Activated CD4-positive, alpha-beta memory T cell treated with anti-CD3 and anti-CD28 coated beads, Interleukin-2, amount 10 ng/mL, durations not matched to agents 7 days and 5 days (primary cell): Measurements from ENCODE around the gene STARD13. TPM values are rescaled to one million over a fixed set of nuclear protein-coding genes. Genes with fewer than 3 reads are reported as not detected.

Experiments
- CTCF ChIA-PET: fragments of 350-600 bp; sonication (Branson Sonifier 250); formaldehyde crosslinking; loops from one replicate; lab custom pipeline; 2021; ENCODE audit warnings: antibody characterized with exemption, inconsistent platforms; lab: Charles Lee
- POLR2A ChIA-PET: fragments of 350-600 bp; sonication (Branson Sonifier 250); formaldehyde crosslinking; loops from one replicate; lab custom pipeline; 2021; ENCODE audit warnings: antibody characterized with exemption; lab: Charles Lee
- DNase-seq: peaks from one replicate; pipeline ENCODE4 v3.0.0-alpha.2; 2020
- H3K27ac Mint-ChIP-seq: one replicate; pipeline ENCODE4 v1.8.0; 2021; ENCODE audit warnings: mild to moderate bottlenecking, mixed read lengths
- H3K27me3 Mint-ChIP-seq: one replicate; pipeline ENCODE4 v1.8.0; 2021; ENCODE audit warnings: mixed read lengths
- H3K36me3 Mint-ChIP-seq: one replicate; pipeline ENCODE4 v1.8.0; 2021; ENCODE audit warnings: low read depth, mixed read lengths
- H3K4me1 Mint-ChIP-seq: one replicate; pipeline ENCODE4 v1.8.0; 2021; ENCODE audit warnings: mixed read lengths
- H3K4me3 Mint-ChIP-seq: one replicate; pipeline ENCODE4 v1.8.0; 2021; ENCODE audit warnings: mild to moderate bottlenecking, mixed read lengths
- H3K9me3 Mint-ChIP-seq: one replicate; pipeline ENCODE4 v1.8.0; 2021; ENCODE audit warnings: mixed read lengths
- total RNA-seq, 2 experiments: library from RNA; stranded (reverse); gene quantifications; one replicate each; pipeline ENCODE4 v1.2.3, GENCODE V29; 2021

STARD13 gene
- total RNA-seq, 2 experiments from 2014 or later = 0.15 to 0.20 TPM

DNA sequence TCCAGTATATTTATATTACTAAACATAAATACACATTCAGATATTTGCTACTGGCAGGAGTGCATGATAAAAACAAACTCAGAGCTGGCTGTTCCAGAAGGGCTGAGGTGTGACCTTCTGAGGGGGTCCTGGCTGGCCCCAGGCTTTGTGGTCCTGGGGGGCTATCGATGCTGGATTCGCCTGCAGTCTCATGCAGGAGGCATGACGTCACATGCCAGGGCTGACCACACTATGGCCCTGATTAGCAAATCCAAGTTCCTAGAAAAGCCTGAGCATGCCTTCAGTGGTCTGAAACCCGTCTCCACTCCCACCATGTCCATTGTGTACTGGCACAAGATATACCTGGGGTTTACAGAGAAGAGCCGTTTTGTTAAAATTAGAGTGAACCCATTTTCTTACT, 171.4 kb downstream of the STARD13 start:
- no peaks in the 10 kb centered on the region for H3K4me1 Mint-ChIP-seq
- no peaks in the 10 kb centered on the region for H3K36me3 Mint-ChIP-seq
- ChIA-PET POLR2A (no interaction called here), CTCF (no interaction called here)
- peaks cover 1% of the 10 kb centered on the region for H3K27me3 Mint-ChIP-seq
- no peak for DNase-seq
- no peak overlapping the region for H3K4me3 Mint-ChIP-seq
- H3K9me3 Mint-ChIP-seq = no peaks in the 10 kb centered on the region
- no peak overlapping the region for H3K27ac Mint-ChIP-seq

DNA sequence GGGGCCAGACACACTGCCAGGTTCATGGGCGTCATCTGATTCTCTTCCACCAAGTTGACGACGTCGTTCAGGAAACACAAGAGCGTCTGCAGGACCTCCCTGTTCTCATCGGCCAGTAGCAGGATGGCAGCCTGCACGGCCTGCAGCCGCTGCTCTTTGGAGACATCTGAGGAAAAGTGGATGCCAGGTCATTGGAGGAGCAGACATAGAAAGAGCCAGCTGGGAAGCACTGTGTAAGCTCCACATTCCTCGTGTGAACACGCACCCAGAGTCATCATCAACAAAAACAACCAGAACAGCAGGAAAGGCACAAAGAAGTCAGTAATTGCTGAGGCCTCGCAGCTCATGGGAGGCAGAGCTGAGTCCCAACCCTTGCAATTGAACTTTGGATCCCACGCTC, 172.8 kb downstream of the STARD13 start:
- DNase-seq = no peak
- no peak overlapping the region for H3K27ac Mint-ChIP-seq
- no peaks in the 10 kb centered on the region for H3K4me1 Mint-ChIP-seq
- no peaks in the 10 kb centered on the region for H3K9me3 Mint-ChIP-seq
- peaks cover 1% of the 10 kb centered on the region for H3K27me3 Mint-ChIP-seq
- H3K36me3 Mint-ChIP-seq = no peaks in the 10 kb centered on the region
- ChIA-PET POLR2A (no interaction called here), CTCF (no interaction called here)
- no peak overlapping the region for H3K4me3 Mint-ChIP-seq

DNA sequence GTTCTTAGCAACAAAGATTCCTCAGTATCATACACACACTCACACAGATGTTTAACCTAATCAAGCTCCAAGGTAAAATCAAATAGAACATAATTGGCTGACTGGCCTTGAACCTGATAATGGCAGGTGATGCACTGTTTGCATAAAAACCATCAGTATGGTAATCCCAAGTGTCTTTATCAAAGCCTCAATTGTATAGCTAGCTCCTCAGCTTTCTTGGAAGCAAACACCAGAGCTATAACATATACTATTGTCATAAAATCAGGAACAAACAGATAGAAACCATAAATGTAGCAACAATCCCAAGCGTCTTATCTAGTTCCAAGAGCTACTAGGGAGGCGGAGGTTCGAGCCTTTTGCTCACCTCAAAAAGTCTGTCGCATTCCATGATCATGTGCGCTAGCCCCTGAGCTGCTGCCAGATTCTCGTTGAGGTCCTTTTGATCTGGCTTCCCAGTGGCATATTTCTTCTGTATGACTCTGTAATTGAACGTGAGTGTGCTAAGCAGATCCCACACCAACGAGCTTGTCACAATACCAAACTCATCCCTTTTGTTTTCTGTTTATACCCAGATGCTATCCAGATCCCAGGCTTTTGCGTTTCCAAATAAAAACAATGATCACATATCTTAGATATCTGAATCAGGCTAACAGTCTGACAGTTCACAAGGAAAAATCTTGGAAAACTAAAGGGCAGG, 174.0 kb downstream of the STARD13 start:
- POLR2A ChIA-PET = no interaction called here
- H3K4me3 Mint-ChIP-seq = no peak overlapping the region
- H3K36me3 Mint-ChIP-seq = no peaks in the 10 kb centered on the region
- H3K9me3 Mint-ChIP-seq = no peaks in the 10 kb centered on the region
- no peak overlapping the region for H3K27ac Mint-ChIP-seq
- CTCF ChIA-PET = no interaction called here
- no peaks in the 10 kb centered on the region for H3K4me1 Mint-ChIP-seq
- peaks cover 1% of the 10 kb centered on the region for H3K27me3 Mint-ChIP-seq
- DNase-seq = no peak

DNA sequence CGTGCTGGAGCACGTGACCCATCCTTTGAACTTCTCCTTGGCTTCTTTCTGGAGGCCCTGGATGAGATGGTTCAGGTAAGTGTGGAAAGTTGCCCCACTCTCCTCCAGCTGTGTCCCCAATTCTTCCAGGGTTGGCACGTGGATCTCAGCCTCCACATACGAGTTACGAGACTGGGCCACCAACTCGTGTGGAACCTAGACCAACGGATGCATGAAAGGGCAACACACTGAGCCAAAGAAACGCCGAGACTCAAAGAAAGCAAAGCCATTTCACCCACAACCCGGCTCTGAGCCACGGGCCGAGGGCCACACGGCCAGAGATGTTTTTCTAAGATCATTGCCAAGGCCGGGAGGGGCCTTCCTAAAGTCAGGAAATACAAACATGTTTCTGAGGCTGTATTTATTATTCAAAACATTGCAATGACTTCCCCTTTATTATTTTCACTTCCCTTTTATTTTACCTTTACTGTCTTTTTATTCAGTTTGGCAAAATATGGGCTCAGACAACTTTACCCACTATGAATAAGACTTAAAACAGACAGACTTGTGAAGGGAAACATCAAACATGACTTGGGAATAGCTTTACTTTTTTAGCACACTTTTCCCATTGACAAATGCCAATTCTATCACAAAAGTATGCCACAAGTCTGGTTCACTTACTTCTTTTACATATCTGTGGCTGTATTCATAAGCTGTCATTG, 174.7 kb downstream of the STARD13 start:
- Mint-ChIP-seq H3K9me3 (no peaks in the 10 kb centered on the region), H3K4me3 (no peak overlapping the region), H3K27me3 (no peaks in the 10 kb centered on the region), H3K36me3 (no peaks in the 10 kb centered on the region), H3K27ac (no peak overlapping the region), H3K4me1 (no peaks in the 10 kb centered on the region)
- DNase-seq = no peak
- ChIA-PET CTCF (no interaction called here), POLR2A (no interaction called here)

DNA sequence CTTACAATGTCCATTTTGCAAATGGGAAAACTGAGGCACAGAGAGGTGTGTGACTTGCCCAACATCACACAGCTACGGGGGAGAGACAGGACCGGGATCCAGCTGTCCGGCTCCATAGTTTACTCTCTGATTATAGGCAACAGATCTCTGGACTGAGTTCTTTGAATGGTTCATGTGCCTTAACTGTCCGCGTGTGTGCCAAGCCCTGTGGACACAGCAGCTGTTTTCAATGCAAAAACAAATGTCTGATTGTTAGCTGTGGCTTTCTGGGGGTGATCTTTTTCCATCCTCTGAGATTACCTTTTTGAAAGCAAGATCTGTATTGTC, 175.2 kb downstream of the STARD13 start:
- H3K27ac Mint-ChIP-seq = no peak overlapping the region
- ChIA-PET CTCF (no interaction called here), POLR2A (no interaction called here)
- H3K9me3 Mint-ChIP-seq = no peaks in the 10 kb centered on the region
- no peak for DNase-seq
- no peak overlapping the region for H3K4me3 Mint-ChIP-seq
- no peaks in the 10 kb centered on the region for H3K4me1 Mint-ChIP-seq
- no peaks in the 10 kb centered on the region for H3K27me3 Mint-ChIP-seq
- no peaks in the 10 kb centered on the region for H3K36me3 Mint-ChIP-seq

DNA sequence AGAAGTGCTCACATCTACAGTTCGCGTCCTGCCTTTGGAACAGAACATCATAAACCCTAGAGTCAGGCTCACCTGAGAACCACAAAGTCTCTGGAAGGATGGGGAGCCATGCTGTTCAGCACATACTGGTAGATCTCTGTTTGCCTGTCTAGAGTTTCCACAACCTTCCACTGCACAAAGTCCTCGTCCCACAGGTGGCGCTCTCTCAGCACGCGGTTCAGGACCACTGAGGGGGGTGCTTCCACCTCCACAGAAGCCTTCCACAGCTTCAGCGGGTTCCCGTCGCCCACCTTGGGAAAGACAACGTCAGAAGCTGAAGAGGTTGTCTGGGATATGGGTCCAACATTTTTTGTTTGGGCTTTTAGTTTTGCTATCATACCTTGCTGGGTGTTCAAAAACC, 175.8 kb downstream of the STARD13 start:
- POLR2A ChIA-PET = no interaction called here
- CTCF ChIA-PET = no interaction called here
- Mint-ChIP-seq H3K4me3 (no peak overlapping the region), H3K36me3 (no peaks in the 10 kb centered on the region), H3K27ac (no peak overlapping the region), H3K4me1 (no peaks in the 10 kb centered on the region), H3K27me3 (no peaks in the 10 kb centered on the region), H3K9me3 (no peaks in the 10 kb centered on the region)
- no peak for DNase-seq

DNA sequence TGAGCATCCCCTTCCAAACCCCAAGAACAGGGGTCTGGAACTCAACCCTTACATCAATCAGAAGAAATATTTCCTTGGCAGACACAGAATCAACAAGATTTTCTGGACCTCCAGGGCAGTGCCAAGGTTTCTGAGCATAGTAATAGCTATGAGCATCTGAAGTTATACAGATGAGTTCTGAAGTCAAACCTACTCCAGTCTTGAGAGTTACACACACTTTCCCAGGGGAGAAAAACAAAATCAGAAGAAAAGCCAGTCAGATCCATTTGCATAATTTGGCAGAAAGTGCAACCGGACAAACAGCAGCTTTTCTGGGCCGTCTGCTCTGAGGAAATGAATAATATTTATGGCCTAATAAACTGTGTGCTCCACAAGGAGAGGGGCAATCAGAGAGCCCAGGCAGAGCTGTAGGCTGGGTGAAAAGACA, 176.3 kb downstream of the STARD13 start:
- no peaks in the 10 kb centered on the region for H3K27me3 Mint-ChIP-seq
- POLR2A ChIA-PET = no interaction called here
- no peaks in the 10 kb centered on the region for H3K36me3 Mint-ChIP-seq
- no peak overlapping the region for H3K27ac Mint-ChIP-seq
- CTCF ChIA-PET = no interaction called here
- H3K4me1 Mint-ChIP-seq = no peaks in the 10 kb centered on the region
- no peaks in the 10 kb centered on the region for H3K9me3 Mint-ChIP-seq
- DNase-seq = no peak
- no peak overlapping the region for H3K4me3 Mint-ChIP-seq

DNA sequence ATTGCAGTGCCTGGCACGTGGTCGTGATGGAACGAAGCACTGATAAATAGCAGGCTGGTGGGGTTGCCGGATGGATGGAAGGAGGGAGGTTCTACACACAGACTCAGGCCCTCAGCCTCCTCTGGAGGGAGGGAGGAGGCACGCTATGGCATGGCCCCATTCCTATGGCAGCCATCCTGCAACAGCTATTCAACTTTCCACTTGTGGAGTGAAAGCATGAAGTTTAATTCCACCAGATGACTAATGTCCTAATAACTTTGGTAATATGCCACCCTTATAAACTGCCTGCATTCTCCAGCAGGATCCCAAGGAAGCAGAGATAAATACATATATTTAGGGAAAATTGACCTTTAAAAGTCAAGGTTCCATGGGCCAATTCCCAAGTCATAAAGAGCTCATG, 176.9 kb downstream of the STARD13 start:
- Mint-ChIP-seq H3K27me3 (no peaks in the 10 kb centered on the region), H3K27ac (no peak overlapping the region), H3K4me3 (no peak overlapping the region), H3K9me3 (no peaks in the 10 kb centered on the region), H3K4me1 (no peaks in the 10 kb centered on the region), H3K36me3 (no peaks in the 10 kb centered on the region)
- ChIA-PET CTCF (no interaction called here), POLR2A (no interaction called here)
- no peak for DNase-seq

DNA sequence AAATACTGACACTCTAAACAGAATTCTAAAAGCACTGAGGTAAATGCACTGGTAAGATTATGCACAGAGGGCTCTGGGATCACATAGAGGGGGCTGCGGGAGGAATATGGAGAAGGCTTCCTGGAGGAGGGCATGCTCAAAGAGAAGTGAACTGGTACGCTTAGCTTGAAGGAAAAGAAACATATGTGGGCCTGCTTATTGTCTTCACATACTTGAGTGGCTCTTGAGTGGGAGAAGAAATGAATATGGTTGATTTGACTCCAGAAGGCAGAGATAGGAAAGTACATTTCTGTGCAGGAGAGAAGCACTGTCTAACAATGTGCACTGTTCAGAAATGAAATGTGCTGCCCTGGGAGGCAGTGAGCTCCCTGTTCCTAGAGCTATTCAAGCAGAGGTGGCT, 178.2 kb downstream of the STARD13 start:
- Mint-ChIP-seq H3K9me3 (no peaks in the 10 kb centered on the region), H3K4me1 (no peaks in the 10 kb centered on the region), H3K27ac (no peak overlapping the region), H3K36me3 (no peaks in the 10 kb centered on the region), H3K27me3 (no peaks in the 10 kb centered on the region), H3K4me3 (no peak overlapping the region)
- ChIA-PET POLR2A (no interaction called here), CTCF (no interaction called here)
- DNase-seq = no peak

DNA sequence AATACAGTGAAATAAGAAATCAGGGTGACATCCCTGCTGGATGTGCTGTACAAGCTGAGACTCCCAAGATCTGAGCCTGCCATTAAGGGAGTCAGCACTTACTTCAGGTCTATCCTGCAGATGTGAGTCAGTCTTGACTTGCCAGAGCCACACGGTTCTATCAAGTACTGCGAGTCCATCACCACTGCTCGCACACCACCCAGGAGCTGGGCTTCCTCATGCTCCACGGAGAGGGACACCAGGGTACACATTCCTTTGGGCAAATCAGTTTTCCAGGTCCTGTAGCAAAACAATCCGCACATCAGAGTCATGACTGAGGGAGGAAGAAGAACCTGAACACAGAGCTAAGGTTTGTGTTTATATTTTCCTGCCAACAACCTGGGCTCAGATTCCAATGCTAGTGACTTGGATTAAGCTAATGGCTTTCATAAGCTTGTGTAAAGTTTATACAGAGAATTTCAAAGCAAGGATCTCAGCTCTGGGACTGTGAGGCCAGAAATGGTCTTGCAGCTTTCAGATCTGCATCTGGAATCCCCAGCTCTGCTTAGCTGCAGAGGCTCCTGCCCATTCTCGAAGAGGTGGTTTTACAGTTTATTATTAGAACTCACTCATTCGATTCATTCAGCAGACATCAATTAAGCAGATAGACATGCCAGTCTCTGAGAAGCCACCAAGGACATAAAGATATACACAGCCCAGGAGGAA, 178.7 kb downstream of the STARD13 start:
- H3K9me3 Mint-ChIP-seq = no peaks in the 10 kb centered on the region
- no peak overlapping the region for H3K27ac Mint-ChIP-seq
- DNase-seq = no peak
- no peak overlapping the region for H3K4me3 Mint-ChIP-seq
- no peaks in the 10 kb centered on the region for H3K4me1 Mint-ChIP-seq
- CTCF ChIA-PET = no interaction called here
- POLR2A ChIA-PET = no interaction called here
- H3K36me3 Mint-ChIP-seq = no peaks in the 10 kb centered on the region
- H3K27me3 Mint-ChIP-seq = peaks cover 2% of the 10 kb centered on the region

DNA sequence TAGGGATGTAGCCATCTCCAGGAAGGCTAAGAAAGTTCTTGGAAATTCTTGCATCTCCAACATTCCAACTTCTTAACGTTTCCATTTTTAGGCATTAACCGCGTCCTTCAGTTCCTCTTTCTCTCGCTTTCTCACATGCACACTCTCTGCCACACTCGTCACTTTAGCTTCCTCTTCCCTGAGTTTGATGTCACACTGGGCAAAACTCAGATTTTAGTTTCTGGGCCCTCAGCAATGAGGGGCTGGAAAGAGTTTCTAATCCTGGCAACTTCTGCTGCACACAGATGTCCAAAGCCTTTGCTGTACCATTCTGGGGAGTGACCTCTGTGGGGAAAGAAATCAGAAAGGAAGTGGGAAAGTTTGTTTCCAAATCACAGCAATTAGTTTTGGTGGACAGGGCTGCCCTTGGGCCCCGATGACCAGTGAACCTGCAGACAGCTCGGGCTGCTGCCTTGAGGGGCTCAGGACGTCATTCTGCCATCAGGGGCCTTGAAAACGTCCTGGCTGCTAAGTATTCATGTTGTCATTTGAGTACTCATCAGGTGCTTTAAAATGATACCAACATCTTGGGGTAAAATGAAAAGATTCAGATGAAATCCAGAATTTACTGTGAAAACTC, 180.1 kb downstream of the STARD13 start:
- H3K4me3 Mint-ChIP-seq = no peak overlapping the region
- H3K27me3 Mint-ChIP-seq = peaks cover 4% of the 10 kb centered on the region
- H3K27ac Mint-ChIP-seq = no peak overlapping the region
- POLR2A ChIA-PET = no interaction called here
- H3K4me1 Mint-ChIP-seq = no peaks in the 10 kb centered on the region
- CTCF ChIA-PET = no interaction called here
- no peaks in the 10 kb centered on the region for H3K36me3 Mint-ChIP-seq
- no peaks in the 10 kb centered on the region for H3K9me3 Mint-ChIP-seq
- no peak for DNase-seq

DNA sequence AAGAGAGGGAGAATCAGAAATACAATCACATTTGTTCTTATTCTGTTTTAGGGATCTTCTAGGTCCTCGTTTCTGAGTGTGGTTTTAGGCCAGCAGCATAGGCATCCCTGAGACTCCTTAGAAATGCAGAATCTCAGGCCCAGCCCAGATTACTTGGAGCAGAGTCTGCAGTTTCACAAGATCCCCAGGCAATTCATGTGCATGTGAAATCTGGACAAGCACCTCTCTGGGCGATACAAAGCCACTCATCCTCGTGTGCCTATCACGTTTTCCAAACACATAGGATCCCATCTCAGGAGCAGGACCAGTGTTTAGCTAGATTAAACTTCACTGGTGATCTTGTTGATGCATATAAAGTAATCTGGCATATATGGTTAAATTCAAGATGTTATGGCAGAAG, 182.1 kb downstream of the STARD13 start:
- H3K27ac Mint-ChIP-seq = no peak overlapping the region
- H3K4me3 Mint-ChIP-seq = no peak overlapping the region
- no peaks in the 10 kb centered on the region for H3K36me3 Mint-ChIP-seq
- ChIA-PET POLR2A (no interaction called here), CTCF (no interaction called here)
- DNase-seq = no peak
- peaks cover 8% of the 10 kb centered on the region for H3K27me3 Mint-ChIP-seq
- H3K4me1 Mint-ChIP-seq = no peaks in the 10 kb centered on the region
- no peaks in the 10 kb centered on the region for H3K9me3 Mint-ChIP-seq

DNA sequence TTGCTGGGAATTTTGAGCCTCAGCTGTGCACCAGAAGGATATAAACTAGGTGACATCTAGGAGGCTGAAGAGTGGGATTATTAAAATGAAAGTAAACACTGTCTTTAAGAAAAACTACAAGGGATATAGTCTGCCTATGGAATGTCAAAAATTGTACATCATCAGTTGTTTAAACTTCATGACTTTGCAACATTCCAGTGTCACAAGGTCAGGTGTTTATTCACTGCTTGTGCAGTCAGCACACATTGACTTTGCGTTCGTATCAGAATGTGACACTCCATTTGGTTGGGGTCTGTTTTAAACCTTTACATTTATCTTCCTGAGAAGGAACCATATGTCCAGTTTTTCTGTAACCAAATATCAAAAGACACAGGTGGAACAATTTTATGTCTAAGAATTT, 183.7 kb downstream of the STARD13 start:
- H3K4me1 Mint-ChIP-seq = no peaks in the 10 kb centered on the region
- no peak for DNase-seq
- ChIA-PET CTCF (no interaction called here), POLR2A (no interaction called here)
- H3K36me3 Mint-ChIP-seq = peaks cover 3% of the 10 kb centered on the region
- H3K27ac Mint-ChIP-seq = no peak overlapping the region
- H3K27me3 Mint-ChIP-seq = peaks cover 11% of the 10 kb centered on the region
- H3K4me3 Mint-ChIP-seq = no peak overlapping the region
- peaks cover 2% of the 10 kb centered on the region for H3K9me3 Mint-ChIP-seq
